Nephron progenitor cell (in vitro differentiated cells): ENCODE results near the gene ALLC.
A peak's percentile ranks its signal among the peaks of the same experiment; 100 is the strongest.

Experiments
- DNase-seq: peaks from one replicate; pipeline ENCODE4 v3.0.0; 2021
- H3K27ac Mint-ChIP-seq: 2 replicates; pipeline ENCODE4 v1.8.0; 2021; ENCODE audit warnings: mild to moderate bottlenecking, moderate library complexity, mixed read lengths
- H3K27me3 Mint-ChIP-seq: 2 replicates; pipeline ENCODE4 v1.8.0; 2021; ENCODE audit warnings: mild to moderate bottlenecking, low read depth, mixed read lengths; ENCODE audit not compliant: poor library complexity
- H3K36me3 Mint-ChIP-seq: 2 replicates; pipeline ENCODE4 v1.8.0; 2021; ENCODE audit warnings: low read depth, mixed read lengths
- H3K4me1 Mint-ChIP-seq: 2 replicates; pipeline ENCODE4 v1.8.0; 2021; ENCODE audit warnings: mixed read lengths
- H3K4me3 Mint-ChIP-seq: 2 replicates; pipeline ENCODE4 v1.8.0; 2021; ENCODE audit warnings: mild to moderate bottlenecking, moderate library complexity, mixed read lengths
- H3K9me3 Mint-ChIP-seq: 2 replicates; pipeline ENCODE4 v1.8.0; 2021; ENCODE audit warnings: mild to moderate bottlenecking, moderate library complexity, mixed read lengths
- CTCF ChIP-seq: fragments of 200-600 bp; sonication (generic); IDR thresholded peaks from 2 replicates; pipeline ENCODE4 v1.5.0; 2021; ENCODE audit warnings: antibody characterized with exemption

The ALLC gene

DNA sequence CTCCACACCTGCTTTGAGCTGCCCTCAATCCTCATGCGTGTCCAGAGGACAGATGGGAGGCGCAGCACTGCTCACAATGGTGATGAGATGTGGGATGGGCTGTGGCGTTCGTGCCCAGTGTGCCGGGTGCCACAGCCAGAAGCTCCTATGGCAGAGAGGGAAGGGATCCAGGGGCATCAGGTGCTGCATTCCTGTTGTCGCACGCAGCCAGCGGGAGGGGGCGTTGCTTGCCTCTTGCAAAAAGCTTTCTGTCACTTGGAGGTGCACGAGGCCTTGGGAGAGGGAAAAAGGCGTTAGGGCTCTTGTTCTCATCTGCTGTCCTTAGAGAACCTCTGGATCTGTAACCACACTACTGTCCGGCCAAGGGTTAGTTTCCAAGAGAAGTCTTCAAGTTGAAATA, 29.2 kb upstream of the ALLC start:
- TF ChIP-seq CTCF, result no peak
- Mint-ChIP-seq H3K4me3 (no peak overlapping the region), H3K9me3 (no peaks in the 10 kb centered on the region), H3K27ac (no peak overlapping the region), H3K36me3 (no peaks in the 10 kb centered on the region), H3K4me1 (no peaks in the 10 kb centered on the region), H3K27me3 (peaks cover 9% of the 10 kb centered on the region)
- DNase-seq, result peak; percentile 42

DNA sequence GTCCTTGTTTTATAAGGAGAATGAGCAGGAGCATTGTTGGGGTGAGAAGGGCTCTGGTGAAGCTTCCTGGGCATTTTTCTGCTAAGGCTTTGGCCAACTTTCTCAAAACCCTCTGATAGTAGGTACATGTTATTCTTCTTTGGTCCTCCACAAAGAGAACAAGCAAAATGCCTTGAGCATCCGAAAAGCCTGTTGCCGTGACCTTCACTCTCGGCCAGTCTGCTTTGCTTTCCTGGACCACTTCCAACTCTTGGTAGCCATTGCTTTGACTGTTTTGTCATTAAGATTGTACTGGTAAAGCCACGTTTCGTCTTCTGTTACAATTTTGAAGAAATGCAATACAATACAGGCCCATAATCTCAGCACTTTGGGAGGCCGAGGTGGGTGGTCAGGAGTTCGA, 27.4 kb upstream of the ALLC start:
- Mint-ChIP-seq H3K9me3 (no peaks in the 10 kb centered on the region), H3K4me1 (no peaks in the 10 kb centered on the region), H3K27me3 (peaks cover 14% of the 10 kb centered on the region), H3K4me3 (no peak overlapping the region), H3K27ac (no peak overlapping the region), H3K36me3 (no peaks in the 10 kb centered on the region)
- TF ChIP-seq CTCF, result no peak
- no peak for DNase-seq

DNA sequence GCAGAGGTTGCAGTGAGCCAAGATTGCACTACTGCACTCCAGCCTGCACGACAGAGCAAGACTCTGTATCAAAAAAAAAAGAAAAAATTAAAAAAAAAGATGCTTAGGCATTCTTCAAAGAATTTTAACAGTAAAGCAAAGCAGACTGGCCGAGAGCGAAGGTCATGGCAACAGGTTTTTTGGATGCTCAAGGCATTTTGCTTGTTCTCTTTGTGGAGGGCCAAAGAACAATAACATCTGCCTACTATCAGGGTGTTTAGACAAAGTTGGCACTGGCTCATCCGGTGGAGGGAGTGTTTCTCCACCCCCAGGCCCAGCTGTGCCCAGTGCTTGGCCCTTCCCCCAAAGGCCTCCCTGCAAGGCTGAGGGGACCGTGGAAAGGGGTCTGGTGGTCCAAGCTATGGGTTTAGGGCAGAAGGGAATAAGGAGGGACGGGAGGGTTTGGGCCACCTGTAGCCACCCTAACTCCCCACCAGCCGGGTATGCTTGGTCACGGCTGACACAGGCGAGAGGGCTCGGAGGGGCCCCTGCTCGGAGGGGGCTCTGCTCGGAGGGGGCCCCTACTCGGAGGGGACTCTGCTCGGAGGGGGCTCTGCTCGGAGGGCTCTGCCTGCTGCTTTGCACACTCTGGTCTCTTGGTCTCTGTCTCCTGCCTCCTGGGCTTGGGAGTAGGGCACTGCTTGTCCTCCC, 26.7 kb upstream of the ALLC start:
- H3K4me3 Mint-ChIP-seq, result no peak overlapping the region
- H3K27me3 Mint-ChIP-seq, result peaks cover 14% of the 10 kb centered on the region
- H3K27ac Mint-ChIP-seq, result no peak overlapping the region
- no peaks in the 10 kb centered on the region for H3K36me3 Mint-ChIP-seq
- no peak for TF ChIP-seq CTCF
- H3K9me3 Mint-ChIP-seq, result no peaks in the 10 kb centered on the region
- no peak for DNase-seq
- no peaks in the 10 kb centered on the region for H3K4me1 Mint-ChIP-seq

GRCh38 chr2:3631851-3632659, 25.9 kb upstream of the ALLC start:
- no peak for DNase-seq
- Mint-ChIP-seq H3K4me1 (peaks cover 4% of the 10 kb centered on the region), H3K27me3 (peaks cover 19% of the 10 kb centered on the region), H3K36me3 (no peaks in the 10 kb centered on the region), H3K9me3 (no peaks in the 10 kb centered on the region), H3K4me3 (no peak overlapping the region), H3K27ac (no peak overlapping the region)
- no peak for TF ChIP-seq CTCF

DNA sequence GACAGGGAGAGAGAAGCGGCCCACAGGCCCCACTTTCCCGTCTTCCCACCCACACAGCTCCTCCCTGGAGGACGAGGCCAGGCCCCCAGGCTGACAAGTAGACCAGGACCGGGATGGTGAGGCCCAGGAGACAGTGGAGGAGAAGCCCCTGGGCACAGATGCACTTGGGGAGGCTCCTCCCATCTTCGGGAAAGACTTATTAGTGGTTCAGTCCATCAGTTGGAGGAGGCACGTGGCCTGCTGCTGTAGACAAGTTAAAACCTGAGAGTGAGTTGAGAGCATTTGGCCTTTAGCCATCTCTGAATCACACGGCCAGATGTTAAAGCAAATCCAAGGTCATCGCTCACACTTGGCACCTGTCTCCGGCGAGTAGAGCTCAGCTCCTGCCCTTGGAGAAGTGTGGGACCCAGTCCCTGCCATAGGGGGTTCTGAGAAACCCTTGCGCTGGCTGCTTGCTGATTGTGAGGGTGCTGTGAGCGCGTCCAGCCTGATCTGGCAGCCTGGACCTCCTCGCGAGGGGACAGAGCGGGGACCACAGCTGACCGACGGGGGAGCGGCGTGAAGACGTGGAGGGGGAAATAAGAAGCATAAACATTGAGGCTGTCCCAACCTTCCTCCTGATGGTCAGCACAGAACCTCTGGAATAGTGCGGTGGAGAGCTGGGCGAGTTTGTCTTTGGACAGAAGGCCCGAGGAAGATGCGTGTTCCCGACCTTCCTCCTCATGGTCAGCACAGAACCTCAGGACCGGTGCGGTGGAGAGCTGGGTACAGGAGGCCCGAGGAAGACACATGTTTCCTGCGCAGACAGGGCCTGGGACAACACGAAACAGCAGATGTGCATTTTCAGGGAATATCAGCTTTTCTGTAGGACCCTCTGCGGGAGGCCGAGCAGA, 24.7 kb upstream of the ALLC start:
- no peaks in the 10 kb centered on the region for H3K36me3 Mint-ChIP-seq
- no peak for DNase-seq
- H3K27ac Mint-ChIP-seq, result no peak overlapping the region
- H3K4me1 Mint-ChIP-seq, result peaks cover 4% of the 10 kb centered on the region
- H3K9me3 Mint-ChIP-seq, result no peaks in the 10 kb centered on the region
- no peak overlapping the region for H3K4me3 Mint-ChIP-seq
- no peak for TF ChIP-seq CTCF
- H3K27me3 Mint-ChIP-seq, result peaks cover 21% of the 10 kb centered on the region
